Gastroesophageal sphincter (tissue), 3 donors: Measurements from ENCODE around the gene VPS41.

ENCODE experiments used
- POLR2AphosphoS5 ChIP-seq: sonication (generic); formaldehyde crosslinking; IDR thresholded peaks from one replicate; pipeline ENCODE4 v1.6.1; 2017; ENCODE audit warnings: antibody characterized with exemption
- TF ChIP-seq, protein P1 (sequence below), 4 experiments: fragments of 200-600 bp in 2 of 4; fragments of 450-650 bp in 2 of 4; sonication (generic) in 1 of 4; IDR thresholded peaks; one replicate each; pipeline ENCODE4 v1.5.1; 2017 to 2019; ENCODE audit warnings: antibody characterized with exemption in 4 of 4, mild to moderate bottlenecking in 2 of 4, moderate library complexity in 2 of 4

GRCh38 chr7:38753347-38753746 lies 155.6 kb downstream of the VPS41 start:
- no peak for TF ChIP-seq POLR2AphosphoS5
- TF ChIP-seq, protein P1, sequence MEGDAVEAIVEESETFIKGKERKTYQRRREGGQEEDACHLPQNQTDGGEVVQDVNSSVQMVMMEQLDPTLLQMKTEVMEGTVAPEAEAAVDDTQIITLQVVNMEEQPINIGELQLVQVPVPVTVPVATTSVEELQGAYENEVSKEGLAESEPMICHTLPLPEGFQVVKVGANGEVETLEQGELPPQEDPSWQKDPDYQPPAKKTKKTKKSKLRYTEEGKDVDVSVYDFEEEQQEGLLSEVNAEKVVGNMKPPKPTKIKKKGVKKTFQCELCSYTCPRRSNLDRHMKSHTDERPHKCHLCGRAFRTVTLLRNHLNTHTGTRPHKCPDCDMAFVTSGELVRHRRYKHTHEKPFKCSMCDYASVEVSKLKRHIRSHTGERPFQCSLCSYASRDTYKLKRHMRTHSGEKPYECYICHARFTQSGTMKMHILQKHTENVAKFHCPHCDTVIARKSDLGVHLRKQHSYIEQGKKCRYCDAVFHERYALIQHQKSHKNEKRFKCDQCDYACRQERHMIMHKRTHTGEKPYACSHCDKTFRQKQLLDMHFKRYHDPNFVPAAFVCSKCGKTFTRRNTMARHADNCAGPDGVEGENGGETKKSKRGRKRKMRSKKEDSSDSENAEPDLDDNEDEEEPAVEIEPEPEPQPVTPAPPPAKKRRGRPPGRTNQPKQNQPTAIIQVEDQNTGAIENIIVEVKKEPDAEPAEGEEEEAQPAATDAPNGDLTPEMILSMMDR (IDR thresholded peaks at IDR 0.05): no peak
